Mucosa of gallbladder (tissue), 1 donor: ENCODE measurements around the gene THOC2. TPM values are rescaled to one million over a fixed set of nuclear protein-coding genes. Genes with fewer than 3 reads are reported as not detected.
"Not testable (repeated sequence)": the region's sequence is repeated elsewhere in the genome, so short reads cannot be mapped to it uniquely, and the experiment has no call there.

ENCODE experiments used
- DNase-seq: peaks from one replicate; pipeline ENCODE4 v3.0.0-alpha.2; 2020; ENCODE audit warnings: low spot score
- total RNA-seq: library from RNA; stranded (reverse); gene quantifications from one replicate; pipeline ENCODE4 v1.2.1, GENCODE V29; 2021
- donor health status: DM: no; HTN: no; CAD: no.

The THOC2 gene
- total RNA-seq, 1 donor from 2014 or later: 63.8 TPM

DNA sequence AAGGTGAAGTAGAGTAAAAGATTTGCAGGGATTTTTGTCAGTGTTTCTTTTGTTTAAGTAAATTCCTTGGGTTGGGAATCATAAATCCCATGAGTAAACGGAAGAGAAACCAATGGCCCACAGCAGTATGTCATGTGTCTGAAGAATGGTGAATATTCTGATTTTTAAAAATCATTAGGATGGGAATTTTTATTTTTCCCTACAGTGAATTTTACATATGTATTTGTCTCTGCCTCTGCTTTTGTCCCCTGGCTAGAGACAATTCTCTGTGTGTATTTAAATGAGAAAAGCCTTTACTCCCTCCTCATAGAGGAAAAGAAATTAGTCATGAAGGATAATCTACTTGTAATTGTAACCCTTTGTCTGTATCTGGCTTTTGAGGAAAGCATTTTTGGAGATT is 152.1 kb downstream of the THOC2 start:
- DNase-seq: no peak

DNA sequence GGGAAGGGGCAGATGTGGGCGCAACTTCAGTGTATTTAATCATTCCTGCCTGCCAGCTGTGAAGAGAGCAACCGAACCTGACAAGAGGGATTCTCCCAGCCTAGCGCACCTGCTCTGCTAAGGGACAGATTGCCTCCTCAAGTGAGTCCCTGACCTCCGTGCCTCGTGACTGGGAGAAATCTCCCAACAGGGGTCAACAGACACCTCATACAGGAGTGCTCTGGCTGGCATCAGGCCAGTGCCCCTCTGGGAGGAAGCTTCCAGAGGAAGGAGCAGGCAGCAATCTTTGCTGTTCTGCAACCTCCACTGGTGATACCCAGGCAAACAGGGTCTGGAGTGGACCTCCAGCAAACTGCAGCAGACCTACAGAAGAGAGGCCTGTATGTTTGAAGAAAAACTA is 158.8 kb downstream of the THOC2 start:
- DNase-seq: not testable (repeated sequence)

DNA sequence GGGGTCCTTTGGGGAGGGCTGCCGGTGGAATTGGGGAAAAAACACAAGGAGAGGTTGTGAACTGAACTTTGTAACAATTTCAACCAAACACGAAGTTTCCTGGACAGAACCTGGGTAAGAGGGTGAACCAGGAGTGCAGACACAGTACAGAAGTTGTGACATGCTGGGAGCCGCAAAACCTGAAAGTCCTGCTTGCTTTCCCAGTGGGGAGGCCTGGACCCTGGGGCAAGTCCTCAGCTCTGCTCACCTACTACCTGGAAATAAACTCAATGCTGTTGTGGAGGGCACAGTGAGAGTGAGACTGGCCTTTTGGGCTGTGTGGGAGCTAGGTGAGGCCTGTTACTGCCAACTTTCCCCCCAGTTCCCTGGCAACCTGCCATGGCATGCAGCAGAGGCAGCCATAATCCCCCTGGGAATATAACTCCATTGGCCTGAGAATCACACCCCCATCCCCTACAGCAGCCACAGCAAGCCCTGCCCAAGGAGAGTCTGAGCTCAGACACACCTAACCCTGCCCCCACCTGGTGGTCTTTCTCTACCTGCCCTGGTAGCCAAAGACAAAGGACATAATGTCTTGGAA is 162.8 kb downstream of the THOC2 start:
- DNase-seq: no peak

DNA sequence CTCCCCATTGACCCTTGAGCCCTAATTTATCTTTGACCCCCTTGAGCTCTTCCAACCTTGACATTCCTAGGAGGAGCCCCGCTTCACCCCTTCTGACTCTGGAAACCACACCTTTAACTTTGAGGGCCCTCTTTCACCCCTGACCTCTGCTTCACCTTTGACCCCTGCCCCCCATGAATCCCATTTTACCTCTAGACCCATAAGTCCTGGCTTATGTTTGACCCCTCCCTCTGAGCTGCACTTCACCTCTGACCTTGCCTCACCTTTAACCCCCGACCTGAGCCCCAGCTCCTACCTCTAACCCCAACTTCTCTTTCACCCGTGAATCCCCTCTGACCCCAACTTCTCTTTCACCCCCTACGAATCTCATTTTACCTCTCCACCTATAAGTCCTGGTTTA is 169.7 kb downstream of the THOC2 start:
- DNase-seq: no peak

DNA sequence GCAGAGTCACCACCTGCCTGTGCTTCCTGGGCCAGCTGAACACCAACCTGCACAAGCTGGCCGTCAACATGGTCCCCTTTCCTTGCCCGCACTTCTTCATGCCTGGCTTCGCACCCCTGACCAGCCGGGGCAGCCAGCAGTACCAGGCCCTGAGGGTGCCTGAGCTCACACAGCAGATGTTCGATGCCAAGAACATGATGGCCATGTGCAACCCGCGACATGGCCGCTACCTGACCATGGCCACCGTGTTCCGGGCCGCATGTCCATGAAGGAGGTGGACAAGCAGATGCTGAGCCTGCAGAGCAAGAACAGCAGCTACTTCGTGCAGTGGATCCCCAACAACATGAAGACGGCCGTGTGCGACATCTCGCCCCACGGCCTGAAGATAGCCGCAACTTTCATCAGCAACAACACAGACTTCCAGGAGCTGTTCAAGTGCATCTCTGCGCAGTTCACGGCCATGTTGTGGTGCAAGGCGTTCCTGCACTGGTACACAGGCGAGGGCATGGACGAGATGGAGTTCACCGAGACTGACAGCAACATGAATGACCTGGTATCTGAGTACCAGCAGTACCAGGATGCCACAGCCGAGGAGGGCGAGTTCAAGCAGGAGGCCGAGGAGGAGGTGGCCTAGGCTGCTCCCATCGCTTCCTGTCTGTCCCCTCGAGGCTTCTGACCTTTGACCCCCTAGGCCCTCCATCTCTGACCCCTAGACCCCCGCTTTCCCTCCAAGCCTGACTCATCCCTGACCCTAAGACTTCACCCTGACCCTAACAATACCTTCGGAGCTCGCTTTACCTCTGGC is 170.3 kb downstream of the THOC2 start:
- no peak for DNase-seq

DNA sequence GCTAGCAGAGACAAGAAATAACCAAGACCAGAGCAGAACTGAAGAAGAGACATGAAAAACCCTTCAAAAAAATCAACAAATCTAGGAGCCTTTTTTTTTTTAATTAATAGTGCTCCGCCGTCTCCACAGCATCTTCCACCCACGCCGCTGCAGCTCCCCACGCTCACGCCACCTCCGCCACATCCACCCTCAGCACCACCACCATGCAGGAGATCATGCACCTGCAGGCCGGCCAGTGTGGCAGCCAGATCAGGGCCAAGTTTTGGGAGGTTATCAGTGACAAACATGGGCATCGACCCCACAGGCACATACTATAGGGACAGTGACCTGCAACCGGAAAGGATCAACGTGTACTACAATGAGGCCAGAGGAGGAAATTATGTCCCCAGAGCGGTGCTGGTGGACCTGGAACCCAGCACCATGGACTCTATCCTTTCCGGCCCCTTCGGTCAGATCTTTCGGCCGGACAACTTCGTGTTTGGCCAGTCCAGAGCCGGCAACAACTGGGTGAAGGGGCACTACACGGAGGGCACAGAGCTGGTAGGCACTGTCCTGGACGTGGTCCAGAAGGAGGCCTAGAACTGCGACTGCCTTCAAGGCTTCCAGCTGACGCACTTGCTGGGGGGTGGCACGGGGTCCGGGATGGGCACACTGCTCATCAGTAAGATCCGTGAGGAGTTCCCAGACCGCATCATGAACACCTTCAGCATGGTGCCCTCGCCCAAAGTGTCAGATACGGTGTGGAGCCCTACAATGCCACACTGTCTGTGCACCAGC is 171.2 kb downstream of the THOC2 start:
- no peak for DNase-seq

DNA sequence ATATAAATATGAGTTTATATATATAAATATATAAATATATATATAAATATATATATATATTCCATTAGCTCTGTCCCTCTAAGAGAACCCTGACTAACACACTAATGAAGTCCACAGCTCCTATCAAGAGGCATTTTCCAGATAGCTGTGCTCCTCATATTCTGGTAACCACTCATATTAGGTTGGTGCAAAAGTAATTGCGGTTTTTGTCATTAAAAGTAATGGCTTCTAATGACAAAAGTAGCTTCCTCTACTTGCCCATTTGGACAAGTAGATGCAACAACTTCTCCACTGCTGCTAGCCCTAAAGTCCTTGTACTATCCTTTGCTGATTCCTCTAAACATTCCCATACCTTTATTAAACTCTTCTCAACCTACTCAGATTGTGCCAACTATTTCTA is 182.0 kb downstream of the THOC2 start:
- no peak for DNase-seq

Other genes starting within 250 kb of the THOC2 start
- gene XIAP, start 127.0 kb upstream of the THOC2 start, total RNA-seq: 57.7 TPM
- gene STAG2, start 228.7 kb upstream of the THOC2 start, total RNA-seq: 58.0 TPM